Lung microvascular endothelial cell (primary cell): ENCODE results near the gene INPP4B. TPM values are rescaled to one million over a fixed set of nuclear protein-coding genes. Genes with fewer than 3 reads are reported as not detected.
"Not testable (repeated sequence)": the region's sequence is repeated elsewhere in the genome, so short reads cannot be mapped to it uniquely, and the experiment has no call there.

Experiments used
- DNase-seq, 2 donors: peaks; one replicate each; pipeline versions ENCODE4 v3.0.0 to v3.0.0-alpha.2; 2010; ENCODE audit warnings: low read depth in 2 of 2
- total RNA-seq: library from RNA; depleted of rRNA; stranded (reverse); fragments of >200 nt; gene quantifications from 2 replicates; pipeline ENCODE4 v1.2.1, GENCODE V29; 2014

Gene INPP4B
- total RNA-seq, 1 donor from 2014 or later = 33.5 TPM

- DNase-seq = no peak
Measured at GRCh38 chr4:142826503-142827241, 19.4 kb downstream of the INPP4B start.

DNA sequence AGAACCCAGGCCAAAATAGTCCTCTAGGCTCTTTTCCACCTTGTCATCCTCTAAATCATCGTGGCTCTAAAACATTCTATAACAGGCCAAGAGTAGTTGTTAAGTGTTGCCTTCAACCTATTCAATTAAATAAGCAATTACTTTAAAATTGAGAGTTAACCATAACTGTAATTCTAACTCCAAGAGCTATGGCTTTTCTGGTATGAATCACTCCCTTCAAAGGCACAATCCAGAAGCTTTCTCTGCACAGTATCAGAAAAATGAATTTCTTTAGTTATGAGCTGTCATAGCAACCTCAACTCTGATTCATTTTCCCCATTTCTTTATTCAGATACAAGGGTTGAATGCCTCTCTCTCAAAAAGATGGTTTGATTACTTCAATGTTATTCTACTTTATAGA, 21.7 kb downstream of the INPP4B start:
- DNase-seq = no peak

- no peak for DNase-seq
Measured at GRCh38 chr4:142823796-142824195, 22.3 kb downstream of the INPP4B start.

GRCh38 chr4:142818476-142818875, 27.6 kb downstream of the INPP4B start:
- no peak for DNase-seq

GRCh38 chr4:142818031-142818430, 28.1 kb downstream of the INPP4B start:
- no peak for DNase-seq

DNA sequence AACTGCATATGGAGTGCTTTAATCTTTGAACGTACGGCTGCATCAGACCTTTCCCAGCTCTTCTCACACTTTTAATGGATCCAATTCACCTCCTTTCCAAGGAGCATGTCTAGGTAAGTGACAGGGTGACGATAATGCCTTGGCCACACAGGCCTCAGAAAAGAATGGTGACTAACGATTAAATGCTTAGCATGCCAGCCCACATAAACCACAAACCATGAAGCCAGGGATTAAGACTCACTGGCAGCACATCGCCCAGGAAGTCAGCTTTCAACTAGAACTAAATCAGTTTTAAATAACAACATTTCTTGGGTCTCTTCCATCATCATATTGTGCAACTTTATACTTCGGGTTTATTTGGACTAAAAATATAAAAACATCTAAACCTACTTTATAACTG, 28.7 kb downstream of the INPP4B start:
- no peak for DNase-seq

GRCh38 chr4:142815834-142816233, 30.3 kb downstream of the INPP4B start:
- no peak for DNase-seq

DNA sequence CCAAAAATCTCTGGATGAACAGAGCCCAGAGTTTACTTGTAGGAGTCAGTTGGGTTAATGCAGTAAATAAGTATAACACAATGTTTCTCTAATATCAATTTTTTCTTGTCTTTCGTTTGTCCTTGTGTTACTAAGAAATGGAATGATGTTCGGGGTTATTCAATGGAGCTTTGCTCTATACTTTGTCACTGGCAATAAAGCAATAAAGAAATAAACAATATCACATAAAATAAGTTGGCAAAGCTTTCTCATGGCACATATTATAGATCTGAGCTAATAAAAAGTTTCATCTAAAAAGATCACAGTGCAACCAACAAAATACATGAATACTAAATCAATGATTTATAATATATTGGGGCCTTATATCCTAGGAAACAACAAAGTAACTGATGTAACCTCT, 32.7 kb downstream of the INPP4B start:
- DNase-seq = no peak

DNA sequence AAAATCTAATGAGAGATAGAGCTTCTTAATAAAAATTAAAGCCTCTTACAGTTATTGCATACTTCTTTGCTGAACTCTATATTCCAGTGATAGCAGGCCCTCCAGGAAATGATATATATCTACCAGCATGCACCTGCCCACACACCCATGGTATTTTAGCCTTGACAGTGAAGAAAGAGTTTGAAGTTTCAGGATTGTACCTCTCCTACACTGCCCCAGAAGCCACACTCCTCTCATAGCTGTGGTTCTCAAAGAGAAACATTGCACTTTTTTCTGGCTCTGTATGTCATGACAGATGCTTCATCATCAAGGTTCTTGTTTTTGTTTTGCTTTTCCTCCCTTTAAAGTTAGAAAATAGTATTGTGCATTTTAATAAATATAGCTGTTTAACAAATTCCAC, 34.0 kb downstream of the INPP4B start:
- DNase-seq = no peak

GRCh38 chr4:142811034-142811433, 35.1 kb downstream of the INPP4B start:
- DNase-seq = no peak

GRCh38 chr4:142809559-142809958, 36.5 kb downstream of the INPP4B start:
- DNase-seq = no peak

DNA sequence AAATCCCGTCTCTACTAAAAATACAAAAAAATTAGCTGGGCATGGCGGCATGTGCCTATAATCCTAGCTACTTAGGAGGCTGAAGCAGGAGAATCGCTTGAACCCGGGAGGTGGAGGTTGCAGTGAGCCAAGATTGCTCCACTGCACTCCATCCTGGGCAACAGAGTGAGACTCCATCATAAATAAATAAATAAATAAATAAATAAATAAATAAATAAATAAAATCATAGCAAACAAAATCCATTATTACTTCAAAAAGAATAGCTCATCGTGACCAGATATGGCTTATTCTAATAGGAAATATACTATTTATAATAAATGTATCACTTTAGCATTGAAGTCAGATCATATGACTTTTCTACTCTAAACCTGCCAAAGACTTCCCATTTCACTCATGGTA, 42.2 kb downstream of the INPP4B start:
- not testable (repeated sequence) for DNase-seq

GRCh38 chr4:142801966-142802365, 44.1 kb downstream of the INPP4B start:
- DNase-seq = no peak

DNA sequence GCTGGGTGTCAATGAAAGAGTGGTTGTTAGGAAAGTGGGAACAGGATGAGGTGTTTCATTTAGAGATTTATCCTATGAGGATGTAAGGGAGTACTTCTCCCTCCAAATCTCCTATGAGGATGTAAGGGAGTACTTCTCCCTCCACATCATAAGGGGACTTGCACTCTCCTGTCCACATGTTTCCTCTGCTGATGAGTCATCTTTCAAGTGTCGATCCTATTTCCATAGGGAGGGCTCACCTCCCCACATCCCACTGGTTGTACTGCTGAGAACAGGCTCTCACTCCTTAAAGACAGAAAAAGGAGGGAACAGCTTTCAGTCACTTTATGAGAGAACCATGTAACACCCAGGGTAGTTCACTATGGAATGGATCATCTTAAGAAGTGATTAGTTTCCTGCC, 65.0 kb downstream of the INPP4B start:
- DNase-seq = no peak

DNA sequence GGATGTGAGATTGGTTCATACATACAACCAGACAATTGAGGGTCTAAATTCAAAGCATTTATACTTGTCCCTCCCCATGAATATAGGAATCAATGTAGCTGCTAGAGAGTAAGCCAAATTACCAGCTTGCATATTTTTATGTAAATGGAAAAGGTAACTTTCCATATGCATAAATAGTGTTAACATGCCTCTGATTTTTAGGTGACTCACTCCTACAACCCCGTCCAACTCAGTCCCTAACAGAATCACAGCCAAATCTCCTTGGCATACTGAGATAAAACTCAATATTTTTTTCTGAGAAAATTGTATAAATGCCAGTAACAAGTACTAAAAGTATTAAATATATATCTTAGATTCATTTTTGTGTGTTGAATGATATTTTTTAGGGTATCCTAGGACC, 67.2 kb downstream of the INPP4B start:
- DNase-seq = no peak

DNA sequence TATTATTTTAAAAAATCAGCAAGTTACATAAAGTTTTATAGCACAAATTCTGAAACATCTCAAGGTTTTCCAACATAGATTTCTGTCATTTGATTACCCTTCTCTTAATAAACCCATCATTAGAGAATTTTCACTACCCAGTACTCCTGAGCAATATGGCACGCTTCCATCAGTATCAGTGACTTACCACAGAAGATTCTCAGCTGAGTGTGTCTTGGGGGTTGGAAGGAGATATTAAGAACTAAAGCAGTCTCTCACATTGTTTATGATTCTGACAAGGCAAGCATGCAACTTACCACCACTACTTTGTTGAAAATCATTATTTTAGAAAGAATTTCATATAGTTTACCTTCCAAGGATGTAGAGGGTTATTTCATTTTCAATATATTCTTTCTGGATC, 67.7 kb downstream of the INPP4B start:
- DNase-seq = no peak

GRCh38 chr4:142777045-142777743, 68.9 kb downstream of the INPP4B start:
- DNase-seq = no peak

DNA sequence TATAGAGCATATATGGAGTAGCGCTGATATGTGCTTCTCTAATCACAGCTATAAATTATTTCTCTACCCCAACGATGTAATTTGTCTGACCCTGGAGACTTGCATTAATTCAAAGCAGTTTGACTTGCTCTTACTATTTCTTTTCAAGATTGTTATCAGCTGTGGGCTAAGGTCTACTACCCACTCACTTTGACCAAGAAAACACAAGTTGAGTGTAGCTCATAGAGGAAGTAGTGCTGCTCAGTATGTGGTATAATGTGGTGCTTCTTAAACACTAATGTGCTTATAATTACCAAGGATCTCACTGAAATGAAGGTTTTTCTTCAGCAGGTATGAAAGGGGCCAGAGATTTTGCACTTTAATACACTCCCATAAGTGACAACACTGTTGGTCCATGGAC, 70.1 kb downstream of the INPP4B start:
- DNase-seq = no peak

DNA sequence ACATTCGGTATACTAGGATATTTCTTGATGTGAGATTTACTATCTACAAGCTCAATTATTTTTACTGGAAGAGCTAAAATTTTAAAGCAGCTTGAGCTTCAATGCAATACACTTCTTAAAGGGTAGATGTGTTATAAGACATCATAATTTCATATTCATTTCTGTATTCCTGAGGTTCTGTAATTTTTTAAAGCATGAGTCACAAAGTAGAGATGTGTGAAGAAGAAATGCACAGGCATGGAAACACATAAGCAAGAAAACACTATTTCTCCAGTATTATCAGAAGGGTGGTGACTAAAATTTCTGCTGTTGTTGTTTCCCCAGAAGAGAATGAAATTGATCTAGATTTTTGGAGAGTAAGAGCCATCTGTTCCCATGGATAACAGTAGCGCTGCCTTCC, 72.6 kb downstream of the INPP4B start:
- DNase-seq = no peak

DNA sequence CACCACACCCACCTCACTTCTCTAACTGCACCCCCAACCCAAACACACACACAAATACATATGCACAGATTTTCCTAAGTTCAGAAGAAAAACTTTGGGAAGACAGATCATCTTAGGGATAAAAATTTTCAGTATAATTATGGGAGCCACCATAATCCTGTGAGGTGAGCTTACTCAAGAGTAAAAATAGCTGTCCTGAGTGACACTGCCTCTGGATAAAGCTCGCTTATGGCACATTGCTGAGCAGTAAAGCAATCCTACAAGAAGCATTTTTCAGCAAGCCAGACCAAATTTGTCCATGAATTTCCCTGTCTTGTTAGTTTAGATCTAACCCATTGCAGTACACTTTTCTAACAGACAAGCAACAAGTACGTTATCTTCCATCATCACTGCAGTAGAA, 83.8 kb downstream of the INPP4B start:
- no peak for DNase-seq

GRCh38 chr4:142752202-142752786, 93.8 kb downstream of the INPP4B start:
- DNase-seq = no peak

GRCh38 chr4:142743121-142743825, 102.8 kb downstream of the INPP4B start:
- DNase-seq = peak in 1 of 2 donors; percentile 4
